ENCODE results near the gene DCHS2.

Gene DCHS2

DNA sequence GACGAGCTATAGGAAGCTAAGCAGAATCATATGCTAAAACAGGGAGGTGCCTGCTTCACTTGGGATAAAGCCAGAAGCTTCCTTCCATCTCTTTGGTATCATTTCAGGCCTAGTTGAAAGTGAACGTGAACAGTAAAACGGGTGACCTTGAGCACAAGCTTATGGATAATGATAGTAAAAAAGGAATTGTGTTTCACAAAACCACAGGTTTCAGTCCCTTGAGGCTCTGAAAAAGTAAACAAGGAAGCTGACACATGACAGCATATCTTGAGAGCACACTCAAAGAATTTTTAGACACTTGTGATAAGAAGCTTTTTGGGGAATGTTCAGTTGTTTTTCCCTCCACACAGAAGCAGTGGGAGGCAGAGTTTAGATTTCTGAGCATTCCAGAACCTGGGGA lies 286.1 kb downstream of the DCHS2 start:
- no peak for DNase-seq (ENCODE audit: low read depth)

DNA sequence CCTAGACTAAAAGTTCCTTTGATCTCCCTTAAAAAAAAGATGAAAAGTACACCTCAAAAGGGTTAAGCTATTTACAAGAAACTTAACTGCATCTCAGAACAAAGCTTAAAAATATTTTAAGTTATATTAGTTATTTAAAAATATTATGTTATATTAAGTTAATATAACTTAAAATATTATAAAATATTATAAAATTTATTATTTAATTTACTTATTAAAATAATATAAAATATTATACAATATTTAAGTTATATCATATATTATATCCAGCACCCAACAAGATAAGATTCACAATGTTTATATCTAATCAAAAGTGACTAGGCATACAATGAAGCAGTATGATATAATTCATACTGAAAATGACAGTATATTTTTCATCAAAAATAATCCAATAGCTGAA lies 296.9 kb downstream of the DCHS2 start:
- no peak for DNase-seq (ENCODE audit: low read depth)

DNA sequence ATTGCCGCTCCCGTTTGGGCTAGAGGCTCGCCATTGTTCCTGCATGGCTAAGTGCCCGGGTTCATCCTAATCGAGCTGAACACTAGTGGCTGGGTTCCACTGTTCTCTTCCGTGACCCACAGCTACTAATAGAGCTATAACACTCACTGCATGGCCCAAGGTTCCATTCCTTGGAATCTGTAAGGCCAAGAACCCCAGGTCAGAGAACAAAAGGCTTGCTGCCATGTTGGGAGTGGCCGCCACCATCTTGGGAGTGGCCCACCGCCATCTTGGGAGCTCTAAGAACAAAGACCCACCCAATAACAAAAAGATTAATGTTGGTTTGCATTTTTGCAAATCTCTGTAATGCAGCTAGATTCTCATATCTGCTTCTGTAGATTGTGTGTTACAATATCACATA lies 299.0 kb downstream of the DCHS2 start:
- no peak for DNase-seq (ENCODE audit: low read depth)

DNA sequence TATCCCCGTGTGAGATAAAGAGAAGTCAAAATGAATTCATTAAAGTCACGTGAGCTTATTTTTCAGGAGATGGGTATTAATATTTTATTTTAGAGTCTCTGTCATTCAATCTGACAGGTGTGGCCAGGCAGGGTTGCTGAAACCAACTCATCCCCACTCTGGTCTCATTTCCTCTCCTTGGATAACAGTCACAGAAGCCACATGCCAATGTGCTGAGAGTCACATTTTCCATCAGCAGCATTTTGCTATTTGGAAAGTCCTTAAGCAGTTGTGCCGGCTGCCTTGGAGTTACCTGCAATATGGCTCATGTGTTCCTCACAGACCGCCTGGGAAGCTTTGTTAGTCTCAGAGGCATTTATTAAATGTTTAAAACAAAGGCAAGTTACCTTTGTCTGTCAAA lies 302.3 kb downstream of the DCHS2 start:
- no peak for DNase-seq (ENCODE audit: low read depth)

DNA sequence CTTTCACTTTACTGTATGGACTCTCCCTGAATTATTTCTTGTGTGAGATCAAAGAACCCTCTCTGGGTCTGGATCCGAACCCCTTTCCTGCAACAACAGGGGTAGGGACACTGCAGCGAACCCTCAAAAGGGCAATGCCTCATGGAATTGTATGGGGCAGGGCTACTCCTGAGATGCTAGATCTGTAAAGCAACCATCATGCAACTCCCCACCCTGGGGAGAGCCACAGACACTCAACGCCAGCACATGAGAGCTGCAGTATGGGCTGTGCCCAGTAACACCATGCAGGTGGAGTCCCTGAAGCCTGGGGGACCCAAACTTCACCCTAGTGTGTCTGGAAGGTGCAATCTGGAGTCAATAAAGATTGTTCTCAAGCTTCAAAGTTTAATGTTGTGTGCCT lies 304.7 kb downstream of the DCHS2 start:
- no peak for DNase-seq (ENCODE audit: low read depth)

DNA sequence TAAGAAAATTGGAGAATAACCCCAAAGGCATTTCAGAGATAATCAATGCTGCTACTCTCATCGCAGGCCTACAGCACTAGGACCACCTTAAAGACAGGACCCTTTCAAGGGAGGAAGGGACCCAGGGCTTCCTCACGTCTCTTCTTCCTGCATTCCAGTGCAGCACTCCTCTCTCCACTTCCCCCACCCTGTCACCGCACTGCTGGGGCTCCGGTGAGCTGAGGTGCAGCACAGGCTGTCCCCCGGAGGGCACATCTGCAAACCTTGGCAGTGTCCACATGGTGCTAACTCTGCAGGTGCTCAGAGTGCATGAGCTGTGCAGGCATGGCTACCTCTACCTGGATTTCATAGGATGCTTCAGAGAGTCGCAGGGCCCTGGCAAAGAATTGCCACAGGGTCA lies 305.6 kb downstream of the DCHS2 start:
- DNase-seq (ENCODE audit: low read depth) = no peak

DNA sequence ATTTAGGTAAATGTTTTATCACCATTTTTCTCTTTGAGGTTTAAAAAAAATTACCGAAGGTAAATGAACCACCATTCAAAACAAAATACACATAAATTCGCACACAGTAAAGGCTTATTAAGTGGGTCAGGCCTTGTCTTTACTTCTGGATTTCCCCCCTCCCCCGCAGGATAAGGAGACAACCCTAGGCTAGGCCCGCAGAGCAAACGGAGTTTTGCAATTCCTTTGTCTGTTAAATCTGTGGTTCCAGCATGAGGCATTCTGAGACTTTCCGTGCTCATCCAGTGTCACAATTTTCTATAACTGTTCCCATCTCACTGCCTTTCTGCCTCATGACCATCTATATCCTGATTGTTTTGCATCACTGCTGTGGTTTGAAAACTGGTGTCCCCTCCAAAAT lies 307.4 kb downstream of the DCHS2 start:
- DNase-seq (ENCODE audit: low read depth) = no peak

DNA sequence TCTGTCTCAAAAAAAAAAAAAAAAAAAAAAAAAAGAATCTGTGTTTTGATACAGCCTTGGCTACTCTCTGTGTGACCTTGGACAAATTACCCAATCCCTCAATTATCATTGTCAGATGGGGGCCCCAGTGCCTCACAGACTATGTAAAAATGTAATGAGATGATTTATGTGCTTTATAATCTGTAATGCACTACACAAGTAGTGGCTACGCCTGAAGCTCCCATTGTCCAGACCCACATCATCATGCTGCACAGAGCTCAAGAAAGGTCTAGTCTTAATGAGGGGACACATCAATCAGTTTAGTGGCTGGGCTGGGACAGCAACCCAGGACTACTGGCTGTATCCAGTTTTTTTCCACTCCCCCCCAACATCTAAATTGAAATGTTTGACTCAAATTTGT lies 308.3 kb downstream of the DCHS2 start:
- DNase-seq (ENCODE audit: low read depth) = no peak

All from activated T-cell treated with anti-CD3 and anti-CD28 coated beads for 1 hour (primary cell).